Nephron (organoid): ENCODE measurements around the gene JAKMIP2.

ENCODE experiments used
- H3K27ac Mint-ChIP-seq, 3 experiments: 2 replicates each; pipeline ENCODE4 v1.8.0; 2020; ENCODE audit warnings: mixed read lengths in 3 of 3, mild to moderate bottlenecking in 2 of 3, moderate library complexity in 1 of 3
- H3K27me3 Mint-ChIP-seq: 2 replicates; pipeline ENCODE4 v1.8.0; 2021; ENCODE audit warnings: low read depth, mild to moderate bottlenecking, moderate library complexity, mixed read lengths
- H3K36me3 Mint-ChIP-seq: 2 replicates; pipeline ENCODE4 v1.8.0; 2020; ENCODE audit warnings: low read depth, mixed read lengths
- H3K4me1 Mint-ChIP-seq: 2 replicates; pipeline ENCODE4 v1.8.0; 2020; ENCODE audit warnings: mixed read lengths
- H3K4me3 Mint-ChIP-seq, 3 experiments: 2 replicates each; pipeline ENCODE4 v1.8.0; 2020; ENCODE audit warnings: mild to moderate bottlenecking in 3 of 3, mixed read lengths in 3 of 3, moderate library complexity in 2 of 3
- H3K9me3 Mint-ChIP-seq: 2 replicates; pipeline ENCODE4 v1.8.0; 2020; ENCODE audit warnings: mixed read lengths
- TF ChIP-seq, protein P1 (sequence below), 3 experiments: fragments of 200-600 bp; sonication (generic); IDR thresholded peaks; one replicate each; pipeline ENCODE4 v1.5.0; 2021; ENCODE audit warnings: antibody characterized with exemption in 3 of 3; ENCODE audit not compliant: unreplicated experiment in 3 of 3

The JAKMIP2 gene

DNA sequence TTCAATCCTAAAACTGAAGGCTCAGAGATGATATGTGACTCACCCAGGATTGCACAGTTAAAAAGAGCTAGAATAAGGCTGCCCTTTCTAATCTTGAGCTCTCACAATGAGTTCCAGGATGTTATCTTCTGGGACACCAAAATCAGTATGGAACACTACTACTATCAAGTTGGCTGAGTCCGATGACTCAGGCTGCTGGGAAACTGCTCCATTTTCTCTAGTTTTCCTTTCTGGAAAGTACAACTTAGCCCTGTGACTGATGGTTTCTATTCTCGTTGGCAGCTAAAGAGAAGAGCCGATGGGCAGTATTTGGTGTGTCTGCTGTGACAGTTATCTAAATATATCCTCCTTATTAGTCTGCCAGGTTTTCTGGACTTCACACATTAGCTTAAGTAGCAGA, 234.8 kb downstream of the JAKMIP2 start:
- TF ChIP-seq, protein P1, sequence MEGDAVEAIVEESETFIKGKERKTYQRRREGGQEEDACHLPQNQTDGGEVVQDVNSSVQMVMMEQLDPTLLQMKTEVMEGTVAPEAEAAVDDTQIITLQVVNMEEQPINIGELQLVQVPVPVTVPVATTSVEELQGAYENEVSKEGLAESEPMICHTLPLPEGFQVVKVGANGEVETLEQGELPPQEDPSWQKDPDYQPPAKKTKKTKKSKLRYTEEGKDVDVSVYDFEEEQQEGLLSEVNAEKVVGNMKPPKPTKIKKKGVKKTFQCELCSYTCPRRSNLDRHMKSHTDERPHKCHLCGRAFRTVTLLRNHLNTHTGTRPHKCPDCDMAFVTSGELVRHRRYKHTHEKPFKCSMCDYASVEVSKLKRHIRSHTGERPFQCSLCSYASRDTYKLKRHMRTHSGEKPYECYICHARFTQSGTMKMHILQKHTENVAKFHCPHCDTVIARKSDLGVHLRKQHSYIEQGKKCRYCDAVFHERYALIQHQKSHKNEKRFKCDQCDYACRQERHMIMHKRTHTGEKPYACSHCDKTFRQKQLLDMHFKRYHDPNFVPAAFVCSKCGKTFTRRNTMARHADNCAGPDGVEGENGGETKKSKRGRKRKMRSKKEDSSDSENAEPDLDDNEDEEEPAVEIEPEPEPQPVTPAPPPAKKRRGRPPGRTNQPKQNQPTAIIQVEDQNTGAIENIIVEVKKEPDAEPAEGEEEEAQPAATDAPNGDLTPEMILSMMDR (IDR thresholded peaks at IDR 0.05; ENCODE audit: unreplicated experiment in 3 of 3) = no peak
- Mint-ChIP-seq H3K4me3 (no peak overlapping the region), H3K27ac (no peak overlapping the region), H3K36me3 (no peaks in the 10 kb centered on the region), H3K9me3 (peaks cover 2% of the 10 kb centered on the region), H3K27me3 (no peaks in the 10 kb centered on the region), H3K4me1 (peaks cover 4% of the 10 kb centered on the region)

DNA sequence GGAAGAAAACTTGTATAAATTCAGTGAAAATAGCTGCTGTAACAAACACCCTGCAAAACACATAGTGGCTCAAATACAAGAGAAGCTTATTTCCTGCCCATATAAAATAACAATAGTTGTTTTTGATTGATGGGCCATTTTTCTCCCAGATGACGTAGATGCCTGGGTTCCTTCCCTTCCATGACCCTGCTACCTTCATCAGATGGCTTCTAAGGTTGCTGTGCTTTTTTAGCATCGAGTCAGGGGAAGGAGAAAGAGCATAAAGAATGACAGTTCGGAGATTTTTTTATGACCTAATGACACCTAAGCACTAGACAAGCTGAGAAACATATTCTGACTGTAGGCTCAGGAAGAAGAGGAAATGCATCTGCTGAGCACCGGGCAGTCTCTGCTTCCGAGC, 238.0 kb downstream of the JAKMIP2 start:
- Mint-ChIP-seq H3K36me3 (no peaks in the 10 kb centered on the region), H3K4me1 (no peaks in the 10 kb centered on the region), H3K4me3 (no peak overlapping the region), H3K9me3 (no peaks in the 10 kb centered on the region), H3K27me3 (peaks cover 4% of the 10 kb centered on the region), H3K27ac (no peak overlapping the region)
- TF ChIP-seq, protein P1 (IDR thresholded peaks at IDR 0.05; ENCODE audit: unreplicated experiment in 3 of 3) = no peak

DNA sequence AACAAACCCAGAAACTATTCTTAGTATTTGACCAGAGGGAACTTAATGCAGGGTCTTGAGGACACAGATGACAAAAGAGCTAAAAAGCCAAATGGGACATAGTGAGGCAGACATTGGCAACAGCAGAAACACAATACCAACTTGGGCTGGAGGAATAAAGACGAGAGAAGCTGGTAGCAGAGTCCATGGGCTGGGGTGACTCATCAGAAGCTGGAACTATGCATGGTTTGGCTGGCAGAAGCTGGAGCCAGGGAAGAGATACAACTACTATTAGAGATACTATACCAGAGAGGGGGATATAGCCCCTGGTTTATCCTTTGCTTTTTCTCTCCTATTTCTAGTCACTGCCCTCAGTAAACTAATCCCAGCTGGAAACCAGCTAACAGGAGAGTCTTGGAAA, 243.5 kb downstream of the JAKMIP2 start:
- Mint-ChIP-seq H3K36me3 (no peaks in the 10 kb centered on the region), H3K4me3 (no peak overlapping the region), H3K9me3 (no peaks in the 10 kb centered on the region), H3K27ac (peak overlapping the region in 1 of 3 experiments; percentile 41), H3K4me1 (peaks cover 22% of the 10 kb centered on the region), H3K27me3 (peaks cover 4% of the 10 kb centered on the region)
- TF ChIP-seq, protein P1 (IDR thresholded peaks at IDR 0.05; ENCODE audit: unreplicated experiment in 3 of 3) = no peak

DNA sequence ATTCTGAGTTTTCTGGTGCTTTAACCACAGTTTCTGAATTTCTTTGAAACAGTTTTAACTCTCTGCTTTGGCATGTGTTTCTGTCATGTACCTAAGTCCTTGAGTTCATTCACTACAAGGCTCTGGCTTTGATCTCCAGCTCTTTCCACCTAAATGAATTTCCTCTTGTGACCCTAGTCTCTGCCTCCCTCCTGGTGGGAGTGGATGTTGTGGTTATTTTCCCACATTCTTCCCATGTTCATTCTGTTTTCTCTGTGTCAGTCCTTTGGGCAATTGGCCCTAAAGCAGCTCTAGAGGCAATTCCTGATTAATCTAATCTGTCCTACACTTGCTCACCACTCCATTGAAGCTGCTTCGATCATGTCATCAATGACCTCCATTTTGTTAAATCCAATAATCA, 244.3 kb downstream of the JAKMIP2 start:
- H3K36me3 Mint-ChIP-seq = no peaks in the 10 kb centered on the region
- peaks cover 4% of the 10 kb centered on the region for H3K27me3 Mint-ChIP-seq
- TF ChIP-seq, protein P1 (IDR thresholded peaks at IDR 0.05; ENCODE audit: unreplicated experiment in 3 of 3) = no peak

More for the DNA sequence above, 244.3 kb downstream of the JAKMIP2 start:
- no peaks in the 10 kb centered on the region for H3K9me3 Mint-ChIP-seq
- peaks cover 22% of the 10 kb centered on the region for H3K4me1 Mint-ChIP-seq
- no peak overlapping the region for H3K4me3 Mint-ChIP-seq
- H3K27ac Mint-ChIP-seq = peak overlapping the region in 1 of 3 experiments; percentile 14
